Stomach (tissue), 4 donors: ENCODE data around the gene CEACAM16.

Experiments used
- CTCF ChIP-seq, 7 experiments: fragments of 450-650 bp in 4 of 7; fragments of 200-600 bp in 3 of 7; sonication (generic) in 3 of 7; IDR thresholded peaks; one replicate each; pipeline ENCODE4 v1.5.1; 2016 to 2019; ENCODE audit warnings: antibody characterized with exemption in 7 of 7, control low read depth in 2 of 7, mild to moderate bottlenecking in 1 of 7
- EP300 ChIP-seq: sonication (generic); formaldehyde crosslinking; IDR thresholded peaks from one replicate; pipeline ENCODE4 v1.6.1; 2017; ENCODE audit warnings: antibody characterized with exemption
- POLR2A ChIP-seq, 4 donors: fragments of 450-650 bp; IDR thresholded peaks; one replicate each; pipeline ENCODE4 v1.6.1; 2016; ENCODE audit warnings: antibody characterized with exemption in 4 of 4, control low read depth in 2 of 4, mild to moderate bottlenecking in 1 of 4, moderate library complexity in 1 of 4
- POLR2AphosphoS5 ChIP-seq, 3 donors: sonication (generic); formaldehyde crosslinking; IDR thresholded peaks; one replicate each; pipeline ENCODE4 v1.6.1; 2016; ENCODE audit warnings: antibody characterized with exemption in 3 of 3

DNA sequence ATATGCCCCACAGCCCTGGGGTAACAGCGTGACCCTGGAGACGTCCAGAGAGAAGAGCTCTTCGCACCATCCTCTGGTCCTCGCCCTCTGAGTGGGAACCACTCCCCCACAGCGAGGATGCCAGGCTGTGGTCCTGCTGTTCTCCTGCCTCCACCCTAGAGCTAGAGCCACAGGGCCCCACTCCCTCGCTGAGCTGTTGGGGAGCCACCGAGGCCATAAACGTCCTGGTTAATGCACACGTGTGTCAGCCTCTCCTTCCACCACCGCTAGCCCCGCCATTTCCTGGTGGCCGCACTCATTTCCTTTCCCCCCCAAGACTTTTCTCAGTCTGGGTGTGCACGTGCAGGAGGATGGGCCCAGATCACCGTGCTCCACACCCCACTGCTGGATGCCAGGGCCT is 11.5 kb downstream of the CEACAM16 start:
- TF ChIP-seq POLR2A (IDR thresholded peaks at IDR 0.05) (no peak), CTCF (IDR thresholded peaks at IDR 0.05) (no peak), EP300 (no peak), POLR2AphosphoS5 (IDR thresholded peaks at IDR 0.05) (no peak)
